ENCODE results near the gene C1orf198.

Gene C1orf198

GRCh38 chr1:230816018-230816417 lies 52.3 kb downstream of the C1orf198 start:
- DNase-seq = no peak
- H3K27ac ChIP-seq (ENCODE audit: insufficient read depth in 1 of 2, low read depth in 1 of 2, low read length in 2 of 2, poor library complexity in 1 of 2, severe bottlenecking in 2 of 2) = no peak overlapping the region
- POLR2A ChIA-PET = no interaction called here
- no peaks in the 10 kb centered on the region for H3K4me1 ChIP-seq (ENCODE audit: control extremely low read depth in 1 of 4, control insufficient read depth in 4 of 4, insufficient read depth in 4 of 4, low read length in 3 of 4)
- peaks cover 0 to 10% (median 0%) of the 10 kb centered on the region in 5 experiments for H3K27me3 ChIP-seq (replicated peaks in 2 of 5; ENCODE audit: control insufficient read depth in 4 of 5, insufficient read depth in 5 of 5, low read length in 4 of 5)
- no peaks in the 10 kb centered on the region for H3K36me3 ChIP-seq (ENCODE audit: control insufficient read depth in 4 of 4, insufficient read depth in 4 of 4, low read length in 3 of 4)
- H3K9me3 ChIP-seq (ENCODE audit: control extremely low read depth in 1 of 5, control insufficient read depth in 4 of 5, insufficient read depth in 2 of 5, low read depth in 1 of 5, low read length in 4 of 5) = peaks cover 0 to 8% (median 3%) of the 10 kb centered on the region in 5 experiments
- CTCF ChIA-PET = no interaction called here
- no peak overlapping the region for H3K4me3 ChIP-seq (ENCODE audit: control insufficient read depth in 1 of 7, extremely low read depth in 1 of 7, insufficient read depth in 4 of 7, low read depth in 2 of 7, low read length in 6 of 7)

- Histone ChIP-seq H3K4me3 (ENCODE audit: control insufficient read depth in 1 of 7, extremely low read depth in 1 of 7, insufficient read depth in 4 of 7, low read depth in 2 of 7, low read length in 6 of 7) (no peak overlapping the region), H3K4me1 (ENCODE audit: control extremely low read depth in 1 of 4, control insufficient read depth in 4 of 4, insufficient read depth in 4 of 4, low read length in 3 of 4) (no peaks in the 10 kb centered on the region), H3K27me3 (replicated peaks in 2 of 5; ENCODE audit: control insufficient read depth in 4 of 5, insufficient read depth in 5 of 5, low read length in 4 of 5) (peaks cover 0 to 7% (median 0%) of the 10 kb centered on the region in 5 experiments), H3K27ac (ENCODE audit: insufficient read depth in 1 of 2, low read depth in 1 of 2, low read length in 2 of 2, poor library complexity in 1 of 2, severe bottlenecking in 2 of 2) (no peak overlapping the region), H3K36me3 (ENCODE audit: control insufficient read depth in 4 of 4, insufficient read depth in 4 of 4, low read length in 3 of 4) (no peaks in the 10 kb centered on the region), H3K9me3 (ENCODE audit: control extremely low read depth in 1 of 5, control insufficient read depth in 4 of 5, insufficient read depth in 2 of 5, low read depth in 1 of 5, low read length in 4 of 5) (peaks cover 0 to 8% (median 3%) of the 10 kb centered on the region in 5 experiments)
- no peak for DNase-seq
- CTCF ChIA-PET = no interaction called here
- WGBS (ENCODE audit: insufficient coverage) = no CpG with 5 or more reads among the region's 3 CpGs
- POLR2A ChIA-PET = no interaction called here
Measured at GRCh38 chr1:230814949-230815692, 53.2 kb downstream of the C1orf198 start.

- POLR2A ChIA-PET = no interaction called here
- Histone ChIP-seq H3K4me1 (ENCODE audit: control extremely low read depth in 1 of 4, control insufficient read depth in 4 of 4, insufficient read depth in 4 of 4, low read length in 3 of 4) (no peaks in the 10 kb centered on the region), H3K27me3 (replicated peaks in 2 of 5; ENCODE audit: control insufficient read depth in 4 of 5, insufficient read depth in 5 of 5, low read length in 4 of 5) (peaks cover 0 to 7% (median 2%) of the 10 kb centered on the region in 5 experiments), H3K27ac (ENCODE audit: insufficient read depth in 1 of 2, low read depth in 1 of 2, low read length in 2 of 2, poor library complexity in 1 of 2, severe bottlenecking in 2 of 2) (no peak overlapping the region), H3K4me3 (ENCODE audit: control insufficient read depth in 1 of 7, extremely low read depth in 1 of 7, insufficient read depth in 4 of 7, low read depth in 2 of 7, low read length in 6 of 7) (no peak overlapping the region), H3K9me3 (ENCODE audit: control extremely low read depth in 1 of 5, control insufficient read depth in 4 of 5, insufficient read depth in 2 of 5, low read depth in 1 of 5, low read length in 4 of 5) (peaks cover 0 to 8% (median 3%) of the 10 kb centered on the region in 5 experiments), H3K36me3 (ENCODE audit: control insufficient read depth in 4 of 4, insufficient read depth in 4 of 4, low read length in 3 of 4) (no peaks in the 10 kb centered on the region)
- no peak for DNase-seq
- CTCF ChIA-PET = no interaction called here
- no CpG with 5 or more reads among the region's 2 CpGs for WGBS (ENCODE audit: insufficient coverage)
Measured at GRCh38 chr1:230812568-230812967, 55.8 kb downstream of the C1orf198 start.

- H3K36me3 ChIP-seq (ENCODE audit: control insufficient read depth in 4 of 4, insufficient read depth in 4 of 4, low read length in 3 of 4) = no peaks in the 10 kb centered on the region
- H3K27ac ChIP-seq (ENCODE audit: insufficient read depth in 1 of 2, low read depth in 1 of 2, low read length in 2 of 2, poor library complexity in 1 of 2, severe bottlenecking in 2 of 2) = no peak overlapping the region
- H3K4me3 ChIP-seq (ENCODE audit: control insufficient read depth in 1 of 7, extremely low read depth in 1 of 7, insufficient read depth in 4 of 7, low read depth in 2 of 7, low read length in 6 of 7) = no peak overlapping the region
- H3K4me1 ChIP-seq (ENCODE audit: control extremely low read depth in 1 of 4, control insufficient read depth in 4 of 4, insufficient read depth in 4 of 4, low read length in 3 of 4) = no peaks in the 10 kb centered on the region
- peaks cover 0 to 2% (median 2%) of the 10 kb centered on the region in 5 experiments for H3K27me3 ChIP-seq (replicated peaks in 2 of 5; ENCODE audit: control insufficient read depth in 4 of 5, insufficient read depth in 5 of 5, low read length in 4 of 5)
- ChIA-PET POLR2A (no interaction called here), CTCF (interaction anchor here (1.0 kb wide), 1 partner anchor 400 kb away, joined by 3 read pairs; no protein-coding TSS in a partner anchor)
- H3K9me3 ChIP-seq (ENCODE audit: control extremely low read depth in 1 of 5, control insufficient read depth in 4 of 5, insufficient read depth in 2 of 5, low read depth in 1 of 5, low read length in 4 of 5) = peaks cover 0 to 13% (median 4%) of the 10 kb centered on the region in 5 experiments
- no peak for DNase-seq
- WGBS (ENCODE audit: insufficient coverage) = 86% methylated on average over 8 of the region's 8 CpGs
Measured at GRCh38 chr1:230809256-230809990, 58.9 kb downstream of the C1orf198 start.

GRCh38 chr1:230808281-230808872 lies 59.9 kb downstream of the C1orf198 start:
- DNase-seq = no peak
- 89% methylated on average over 4 of the region's 4 CpGs for WGBS (ENCODE audit: insufficient coverage)
- ChIA-PET CTCF (interaction anchor here (1.0 kb wide), 1 partner anchor 401 kb away, joined by 3 read pairs; no protein-coding TSS in a partner anchor), POLR2A (no interaction called here)
- H3K27me3 ChIP-seq (replicated peaks in 2 of 5; ENCODE audit: control insufficient read depth in 4 of 5, insufficient read depth in 5 of 5, low read length in 4 of 5) = peaks cover 0 to 2% (median 2%) of the 10 kb centered on the region in 5 experiments
- no peak overlapping the region for H3K4me3 ChIP-seq (ENCODE audit: control insufficient read depth in 1 of 7, extremely low read depth in 1 of 7, insufficient read depth in 4 of 7, low read depth in 2 of 7, low read length in 6 of 7)
- no peaks in the 10 kb centered on the region for H3K36me3 ChIP-seq (ENCODE audit: control insufficient read depth in 4 of 4, insufficient read depth in 4 of 4, low read length in 3 of 4)
- H3K27ac ChIP-seq (ENCODE audit: insufficient read depth in 1 of 2, low read depth in 1 of 2, low read length in 2 of 2, poor library complexity in 1 of 2, severe bottlenecking in 2 of 2) = no peak overlapping the region
- no peaks in the 10 kb centered on the region for H3K4me1 ChIP-seq (ENCODE audit: control extremely low read depth in 1 of 4, control insufficient read depth in 4 of 4, insufficient read depth in 4 of 4, low read length in 3 of 4)
- H3K9me3 ChIP-seq (ENCODE audit: control extremely low read depth in 1 of 5, control insufficient read depth in 4 of 5, insufficient read depth in 2 of 5, low read depth in 1 of 5, low read length in 4 of 5) = peaks cover 0 to 13% (median 3%) of the 10 kb centered on the region in 5 experiments

- Histone ChIP-seq H3K27me3 (replicated peaks in 2 of 5; ENCODE audit: control insufficient read depth in 4 of 5, insufficient read depth in 5 of 5, low read length in 4 of 5) (peaks cover 0 to 3% (median 2%) of the 10 kb centered on the region in 5 experiments), H3K27ac (ENCODE audit: insufficient read depth in 1 of 2, low read depth in 1 of 2, low read length in 2 of 2, poor library complexity in 1 of 2, severe bottlenecking in 2 of 2) (no peak overlapping the region), H3K9me3 (ENCODE audit: control extremely low read depth in 1 of 5, control insufficient read depth in 4 of 5, insufficient read depth in 2 of 5, low read depth in 1 of 5, low read length in 4 of 5) (peaks cover 0 to 8% (median 2%) of the 10 kb centered on the region in 5 experiments), H3K4me1 (ENCODE audit: control extremely low read depth in 1 of 4, control insufficient read depth in 4 of 4, insufficient read depth in 4 of 4, low read length in 3 of 4) (no peaks in the 10 kb centered on the region), H3K36me3 (ENCODE audit: control insufficient read depth in 4 of 4, insufficient read depth in 4 of 4, low read length in 3 of 4) (no peaks in the 10 kb centered on the region), H3K4me3 (ENCODE audit: control insufficient read depth in 1 of 7, extremely low read depth in 1 of 7, insufficient read depth in 4 of 7, low read depth in 2 of 7, low read length in 6 of 7) (no peak overlapping the region)
- 100% methylated on average over 2 of the region's 3 CpGs for WGBS (ENCODE audit: insufficient coverage)
- ChIA-PET POLR2A (no interaction called here), CTCF (no interaction called here)
- no peak for DNase-seq
Measured at GRCh38 chr1:230807561-230808280, 60.6 kb downstream of the C1orf198 start.

Measured in common myeloid progenitor, CD34-positive (primary cell).